ENCODE data around the gene AGMO. TPM values are rescaled to one million over a fixed set of nuclear protein-coding genes. Genes with fewer than 3 reads are reported as not detected.

AGMO gene
- total and polyA plus RNA-seq, 2 experiments from 2014 or later: 6.5 to 7.3 TPM

DNA sequence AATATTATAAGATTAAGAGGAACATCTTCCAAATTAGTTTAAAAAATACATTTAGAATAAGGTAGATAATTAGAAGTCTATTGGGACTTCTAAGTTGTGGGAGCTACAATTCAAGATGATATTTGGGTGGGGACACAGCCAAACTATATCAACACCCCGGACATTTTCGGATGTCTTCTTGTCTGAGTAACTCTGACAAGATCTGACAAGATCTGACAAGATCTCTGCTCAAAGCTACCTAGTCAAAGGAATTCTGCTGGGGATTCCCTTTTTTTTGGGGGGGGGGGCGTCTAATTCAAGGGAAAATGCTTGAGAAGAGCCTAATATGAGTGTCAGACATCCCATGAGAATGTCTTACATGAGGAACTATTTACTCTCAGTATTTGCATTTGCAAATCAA is 5.2 kb upstream of the AGMO start:
- Histone ChIP-seq H3K36me3 (replicated peaks; ENCODE audit: insufficient read depth, low read depth) (no peaks in the 10 kb centered on the region), H3K9me3 (ENCODE audit: low read depth) (no peaks in the 10 kb centered on the region), H3K4me3 (no peak overlapping the region), H3K9me2 (replicated peaks; ENCODE audit: insufficient read depth) (no peaks in the 10 kb centered on the region), H3K27ac (no peak overlapping the region), H3K27me3 (no peaks in the 10 kb centered on the region), H3K4me2 (no peak overlapping the region), H2AFZ (no peak overlapping the region), H3K4me1 (ENCODE audit: insufficient read depth) (no peaks in the 10 kb centered on the region), H4K20me1 (ENCODE audit: insufficient read depth, poor library complexity, severe bottlenecking) (no peaks in the 10 kb centered on the region), H3K79me2 (no peaks in the 10 kb centered on the region)
- no peak for DNase-seq (ENCODE audit: low spot score)
- 93% methylated on average over 3 of the region's 3 CpGs for WGBS (ENCODE audit: low lambda C conversion rate, missing lambda C conversion rate)
- TF ChIP-seq, protein P1, sequence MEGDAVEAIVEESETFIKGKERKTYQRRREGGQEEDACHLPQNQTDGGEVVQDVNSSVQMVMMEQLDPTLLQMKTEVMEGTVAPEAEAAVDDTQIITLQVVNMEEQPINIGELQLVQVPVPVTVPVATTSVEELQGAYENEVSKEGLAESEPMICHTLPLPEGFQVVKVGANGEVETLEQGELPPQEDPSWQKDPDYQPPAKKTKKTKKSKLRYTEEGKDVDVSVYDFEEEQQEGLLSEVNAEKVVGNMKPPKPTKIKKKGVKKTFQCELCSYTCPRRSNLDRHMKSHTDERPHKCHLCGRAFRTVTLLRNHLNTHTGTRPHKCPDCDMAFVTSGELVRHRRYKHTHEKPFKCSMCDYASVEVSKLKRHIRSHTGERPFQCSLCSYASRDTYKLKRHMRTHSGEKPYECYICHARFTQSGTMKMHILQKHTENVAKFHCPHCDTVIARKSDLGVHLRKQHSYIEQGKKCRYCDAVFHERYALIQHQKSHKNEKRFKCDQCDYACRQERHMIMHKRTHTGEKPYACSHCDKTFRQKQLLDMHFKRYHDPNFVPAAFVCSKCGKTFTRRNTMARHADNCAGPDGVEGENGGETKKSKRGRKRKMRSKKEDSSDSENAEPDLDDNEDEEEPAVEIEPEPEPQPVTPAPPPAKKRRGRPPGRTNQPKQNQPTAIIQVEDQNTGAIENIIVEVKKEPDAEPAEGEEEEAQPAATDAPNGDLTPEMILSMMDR (IDR thresholded peaks at IDR 0.05; ENCODE audit: poor library complexity): no peak
- TF ChIP-seq EZH2 (IDR thresholded peaks at IDR 0.05; ENCODE audit: borderline replicate concordance) (no peak), EZH2phosphoT487 (IDR thresholded peaks at IDR 0.05; ENCODE audit: low read depth, severe bottlenecking, unreplicated experiment) (no peak)

DNA sequence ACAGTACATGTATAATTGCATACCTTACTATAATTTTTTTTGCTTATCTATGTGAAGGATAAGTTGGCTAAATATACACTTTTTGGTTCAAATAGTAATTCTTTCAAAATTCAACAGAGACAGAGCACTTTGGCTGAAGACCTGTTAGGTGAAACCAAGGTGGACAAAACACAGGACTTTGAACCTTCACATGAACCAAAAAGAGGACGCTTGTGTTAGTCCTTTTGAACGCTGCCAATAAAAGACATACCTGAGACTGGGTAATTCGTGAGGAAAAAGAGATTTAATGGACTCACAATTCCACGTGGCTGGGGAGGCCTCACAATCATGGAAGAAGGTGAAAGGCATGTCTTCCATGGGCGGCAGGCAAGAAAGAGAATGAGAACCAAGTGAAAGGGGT is 4.7 kb upstream of the AGMO start:
- Histone ChIP-seq H3K9me3 (ENCODE audit: low read depth) (no peaks in the 10 kb centered on the region), H3K79me2 (no peaks in the 10 kb centered on the region), H3K27ac (no peak overlapping the region), H2AFZ (no peak overlapping the region), H3K4me2 (no peak overlapping the region), H3K4me1 (ENCODE audit: insufficient read depth) (no peaks in the 10 kb centered on the region), H4K20me1 (ENCODE audit: insufficient read depth, poor library complexity, severe bottlenecking) (no peaks in the 10 kb centered on the region), H3K27me3 (no peaks in the 10 kb centered on the region), H3K9me2 (replicated peaks; ENCODE audit: insufficient read depth) (no peaks in the 10 kb centered on the region), H3K36me3 (replicated peaks; ENCODE audit: insufficient read depth, low read depth) (no peaks in the 10 kb centered on the region), H3K4me3 (no peak overlapping the region)
- DNase-seq (ENCODE audit: low spot score): no peak
- no peak for TF ChIP-seq EZH2phosphoT487 (IDR thresholded peaks at IDR 0.05; ENCODE audit: low read depth, severe bottlenecking, unreplicated experiment)
- no peak for TF ChIP-seq EZH2 (IDR thresholded peaks at IDR 0.05; ENCODE audit: borderline replicate concordance)
- 91% methylated on average over 5 of the region's 5 CpGs for WGBS (ENCODE audit: low lambda C conversion rate, missing lambda C conversion rate)

DNA sequence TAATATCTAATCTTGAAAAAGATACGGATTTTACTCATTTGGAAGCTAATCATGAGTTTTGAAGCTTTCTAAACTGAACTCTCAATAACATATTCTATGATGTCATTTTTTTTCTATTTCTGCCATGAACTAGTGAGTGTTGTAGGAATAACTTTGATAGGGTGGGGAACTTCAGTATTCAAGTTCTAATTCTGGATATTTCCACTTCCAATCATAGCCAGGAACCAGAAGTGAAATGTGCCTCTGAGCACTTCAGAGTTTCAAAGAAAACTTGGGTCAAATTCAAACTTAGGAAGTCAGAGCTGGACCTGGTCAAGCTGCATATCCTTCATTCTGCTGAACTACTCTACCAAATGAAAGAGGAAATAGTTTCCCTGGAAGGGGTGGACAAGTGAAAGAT is 847 bp downstream of the AGMO start:
- no peak for TF ChIP-seq EZH2phosphoT487 (IDR thresholded peaks at IDR 0.05; ENCODE audit: low read depth, severe bottlenecking, unreplicated experiment)
- TF ChIP-seq, protein P1 (IDR thresholded peaks at IDR 0.05; ENCODE audit: poor library complexity): no peak
- no peak for TF ChIP-seq EZH2 (IDR thresholded peaks at IDR 0.05; ENCODE audit: borderline replicate concordance)
- no peak for DNase-seq (ENCODE audit: low spot score)
- H3K79me2 ChIP-seq: no peaks in the 10 kb centered on the region
- peak overlapping the region; percentile 6 for H3K4me3 ChIP-seq
- peak overlapping the region; percentile 38 for H3K4me2 ChIP-seq
- H4K20me1 ChIP-seq (ENCODE audit: insufficient read depth, poor library complexity, severe bottlenecking): no peaks in the 10 kb centered on the region
- H3K9me3 ChIP-seq (ENCODE audit: low read depth): no peaks in the 10 kb centered on the region
- no peaks in the 10 kb centered on the region for H3K9me2 ChIP-seq (replicated peaks; ENCODE audit: insufficient read depth)
- no peak overlapping the region for H2AFZ ChIP-seq
- no peaks in the 10 kb centered on the region for H3K36me3 ChIP-seq (replicated peaks; ENCODE audit: insufficient read depth, low read depth)
- peak overlapping the region; percentile 50 for H3K27ac ChIP-seq
- WGBS (ENCODE audit: low lambda C conversion rate, missing lambda C conversion rate): 100% methylated on average over 1 of the region's 1 CpG
- no peaks in the 10 kb centered on the region for H3K27me3 ChIP-seq
- H3K4me1 ChIP-seq (ENCODE audit: insufficient read depth): peaks cover 5% of the 10 kb centered on the region

DNA sequence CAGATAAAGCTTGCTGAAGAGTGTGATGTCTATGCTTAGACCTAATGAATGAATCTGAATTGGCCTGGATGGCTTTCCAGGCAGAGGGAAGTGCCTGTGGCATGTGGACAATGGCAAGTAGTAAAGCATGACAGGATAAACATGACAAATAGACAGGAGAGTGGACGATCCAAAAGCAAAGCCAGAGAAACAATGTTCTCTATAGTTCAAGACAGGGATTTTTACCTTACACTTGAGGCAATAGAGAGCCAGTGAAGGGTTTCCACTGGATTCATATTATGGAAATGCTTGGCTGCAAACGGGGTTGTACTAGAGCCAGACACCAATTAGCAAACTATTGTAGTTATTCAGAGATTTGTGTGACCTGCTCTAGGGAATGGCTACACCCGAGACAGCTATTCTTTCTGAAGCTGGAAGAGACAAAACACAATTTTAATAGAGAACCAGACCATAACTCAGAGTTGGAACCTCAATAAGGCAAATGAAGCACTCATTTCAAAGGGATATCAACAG is 2.3 kb downstream of the AGMO start:
- Histone ChIP-seq H2AFZ (no peak overlapping the region), H3K4me3 (no peak overlapping the region), H3K36me3 (replicated peaks; ENCODE audit: insufficient read depth, low read depth) (no peaks in the 10 kb centered on the region), H3K79me2 (no peaks in the 10 kb centered on the region), H3K9me2 (replicated peaks; ENCODE audit: insufficient read depth) (no peaks in the 10 kb centered on the region), H3K4me2 (no peak overlapping the region), H3K27ac (no peak overlapping the region), H3K27me3 (no peaks in the 10 kb centered on the region), H3K4me1 (ENCODE audit: insufficient read depth) (peaks cover 5% of the 10 kb centered on the region), H3K9me3 (ENCODE audit: low read depth) (no peaks in the 10 kb centered on the region), H4K20me1 (ENCODE audit: insufficient read depth, poor library complexity, severe bottlenecking) (no peaks in the 10 kb centered on the region)
- DNase-seq (ENCODE audit: low spot score): no peak
- WGBS (ENCODE audit: low lambda C conversion rate, missing lambda C conversion rate): 71% methylated on average over 3 of the region's 3 CpGs
- TF ChIP-seq EZH2phosphoT487 (IDR thresholded peaks at IDR 0.05; ENCODE audit: low read depth, severe bottlenecking, unreplicated experiment) (no peak), EZH2 (IDR thresholded peaks at IDR 0.05; ENCODE audit: borderline replicate concordance) (no peak)
- TF ChIP-seq, protein P1 (IDR thresholded peaks at IDR 0.05; ENCODE audit: poor library complexity): no peak

Measured in hepatocyte (in vitro differentiated cells).